Neuronal stem cell (in vitro differentiated cells): ENCODE data around the gene TRAPPC6A.

ENCODE experiments used
- DNase-seq: peaks from one replicate; pipeline ENCODE4 v3.0.0-alpha.2; 2013; ENCODE audit warnings: low spot score
- H2AFZ ChIP-seq: one replicate; pipeline ENCODE4 v1.6.1; 2013; ENCODE audit warnings: mild to moderate bottlenecking, low read length, inconsistent platforms
- H2AK5ac ChIP-seq: 2 replicates; pipeline ENCODE4 v1.6.1; 2013; ENCODE audit warnings: low read depth, mild to moderate bottlenecking, inconsistent platforms, low read length, moderate library complexity, mixed read lengths
- H2BK120ac ChIP-seq: 2 replicates; pipeline ENCODE4 v1.6.1; 2013; ENCODE audit warnings: low read depth, mild to moderate bottlenecking, inconsistent platforms, low read length, moderate library complexity, mixed read lengths
- H2BK12ac ChIP-seq: one replicate; pipeline ENCODE4 v1.6.1; 2013; ENCODE audit warnings: low read length, inconsistent platforms
- H2BK15ac ChIP-seq: 2 replicates; pipeline ENCODE4 v1.6.1; 2013; ENCODE audit warnings: mild to moderate bottlenecking, low read length, inconsistent platforms, mixed read lengths
- H2BK5ac ChIP-seq: one replicate; pipeline ENCODE4 v1.6.1; 2013; ENCODE audit warnings: inconsistent platforms, mild to moderate bottlenecking, low read length, moderate library complexity
- H3K14ac ChIP-seq: one replicate; pipeline ENCODE4 v1.6.1; 2013; ENCODE audit warnings: low read length, inconsistent platforms
- H3K18ac ChIP-seq: 2 replicates; pipeline ENCODE4 v1.6.1; 2013; ENCODE audit warnings: low read length, inconsistent platforms
- H3K23ac ChIP-seq: 2 replicates; pipeline ENCODE4 v1.6.1; 2013; ENCODE audit warnings: low read depth, mild to moderate bottlenecking, mixed read lengths, low read length, inconsistent platforms; ENCODE audit not compliant: poor library complexity
- H3K27ac ChIP-seq: replicated peaks from 3 replicates; pipeline ENCODE4 v1.5.1; 2013; ENCODE audit warnings: low read length, inconsistent platforms
- H3K27me3 ChIP-seq, 3 experiments: 2 replicates each; pipeline ENCODE4 v1.6.1; 2013; ENCODE audit warnings: low read length in 3 of 3, mild to moderate bottlenecking in 2 of 3, inconsistent platforms in 1 of 3, low read depth in 1 of 3, mixed read lengths in 1 of 3, moderate library complexity in 1 of 3; ENCODE audit not compliant: control insufficient read depth in 3 of 3, insufficient read depth in 3 of 3
- H3K36me3 ChIP-seq, 2 donors: replicated peaks in 1 of 2; 2 replicates each; pipeline ENCODE4 v1.6.1; 2013; ENCODE audit warnings: low read length in 2 of 2; ENCODE audit not compliant: control insufficient read depth in 2 of 2, insufficient read depth in 2 of 2
- H3K4ac ChIP-seq: 2 replicates; pipeline ENCODE4 v1.6.1; 2013; ENCODE audit warnings: inconsistent platforms, mild to moderate bottlenecking, low read length, moderate library complexity
- H3K4me1 ChIP-seq, 2 donors: 1 replicate in 1 of 2; 2 replicates in 1 of 2; pipeline ENCODE4 v1.6.1; 2013; ENCODE audit warnings: low read length in 2 of 2, low read depth in 1 of 2; ENCODE audit not compliant: control insufficient read depth in 2 of 2, insufficient read depth in 1 of 2
- H3K4me2 ChIP-seq: one replicate; pipeline ENCODE4 v1.6.1; 2013; ENCODE audit warnings: mild to moderate bottlenecking, low read length, inconsistent platforms; ENCODE audit not compliant: insufficient read depth, poor library complexity, severe bottlenecking
- H3K4me3 ChIP-seq, 2 donors: 2 replicates each; pipeline ENCODE4 v1.5.1; 2013; ENCODE audit warnings: low read length in 2 of 2, mild to moderate bottlenecking in 2 of 2, inconsistent platforms in 1 of 2, moderate library complexity in 1 of 2
- H3K79me1 ChIP-seq: one replicate; pipeline ENCODE4 v1.6.1; 2013; ENCODE audit warnings: low read depth, mild to moderate bottlenecking, inconsistent platforms, low read length, moderate library complexity
- H3K9ac ChIP-seq: one replicate; pipeline ENCODE4 v1.6.1; 2013; ENCODE audit warnings: mild to moderate bottlenecking, low read depth, low read length, inconsistent platforms; ENCODE audit not compliant: poor library complexity
- H3K9me3 ChIP-seq, 2 donors: replicated peaks in 1 of 2; 2 replicates each; pipeline versions ENCODE3 to v1.6.1; 2013; ENCODE audit warnings: low read length in 2 of 2, mild to moderate bottlenecking in 2 of 2, inconsistent platforms in 1 of 2, low read depth in 1 of 2, mixed read lengths in 1 of 2, moderate library complexity in 1 of 2; ENCODE audit not compliant: control insufficient read depth in 2 of 2, insufficient read depth in 1 of 2
- H4K8ac ChIP-seq: one replicate; pipeline ENCODE4 v1.6.1; 2013; ENCODE audit warnings: low read depth, mild to moderate bottlenecking, inconsistent platforms, low read length, moderate library complexity
- H4K91ac ChIP-seq: one replicate; pipeline ENCODE4 v1.6.1; 2013; ENCODE audit warnings: low read length, low read depth, mild to moderate bottlenecking, inconsistent platforms; ENCODE audit not compliant: poor library complexity
- WGBS, 2 donors: extraction: QIAGEN DNeasy Blood & Tissue Kit; methylation state at CpG; one replicate each; pipeline ENCODE4 v1.1.7; 2013; ENCODE audit warnings: missing lambda C conversion rate in 2 of 2, mixed read lengths in 1 of 2; ENCODE audit not compliant: insufficient read length in 2 of 2, insufficient replicate concordance in 1 of 2; ENCODE audit errors: extremely low coverage in 2 of 2; 5-methylcytosine and 5-hydroxymethylcytosine counted together

The TRAPPC6A gene

DNA sequence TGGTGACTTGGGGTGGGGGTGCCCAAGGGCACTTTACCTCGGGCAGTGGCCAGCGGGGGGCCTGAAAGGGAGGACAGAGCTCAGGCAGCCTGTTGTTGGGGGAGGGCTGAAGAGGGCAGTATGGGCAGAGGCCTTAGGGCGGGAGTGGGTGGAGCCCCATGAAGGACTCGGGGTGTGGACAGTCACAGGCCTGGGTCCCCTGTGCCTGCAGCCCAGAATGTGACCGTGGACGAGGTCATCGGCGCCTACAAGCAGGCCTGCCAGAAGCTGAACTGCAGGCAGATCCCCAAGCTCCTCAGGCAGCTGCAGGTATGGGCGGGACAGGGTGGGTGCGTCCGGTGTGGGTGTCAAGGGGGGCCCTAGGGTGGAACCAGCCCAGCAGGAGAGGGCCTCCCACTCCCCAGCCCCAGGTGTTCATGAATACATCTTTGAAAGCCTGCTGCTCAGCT, 39.7 kb downstream of the TRAPPC6A start:
- H3K4me1 ChIP-seq = peaks cover 13 to 19% of the 10 kb centered on the region in 2 donors
- peak overlapping the region; percentile 77 for H2BK5ac ChIP-seq
- peak overlapping the region; percentile 10 for H3K4ac ChIP-seq
- peaks cover 19 to 30% of the 10 kb centered on the region in 2 donors for H3K36me3 ChIP-seq
- H2AK5ac ChIP-seq = peak overlapping the region; percentile 58
- H3K27me3 ChIP-seq = no peaks in the 10 kb centered on the region
- no peak overlapping the region for H2AFZ ChIP-seq
- no peak overlapping the region for H2BK15ac ChIP-seq
- no peak overlapping the region for H4K8ac ChIP-seq
- H3K14ac ChIP-seq = no peak overlapping the region
- H3K79me1 ChIP-seq = peaks cover 21% of the 10 kb centered on the region
- peak overlapping the region; percentile 63 for H3K9ac ChIP-seq
- DNase-seq = no peak
- no peak overlapping the region for H2BK120ac ChIP-seq
- H2BK12ac ChIP-seq = no peak overlapping the region
- no CpG with 5 or more reads among the region's 11 CpGs for WGBS, 2 donors
- H3K4me3 ChIP-seq = no peak overlapping the region
- no peak overlapping the region for H3K4me2 ChIP-seq
- no peak overlapping the region for H4K91ac ChIP-seq
- peak overlapping the region; percentile 84 for H3K18ac ChIP-seq
- no peak overlapping the region for H3K23ac ChIP-seq
- H3K9me3 ChIP-seq = peaks cover 0 to 2% of the 10 kb centered on the region in 2 donors
- H3K27ac ChIP-seq = no peak overlapping the region

DNA sequence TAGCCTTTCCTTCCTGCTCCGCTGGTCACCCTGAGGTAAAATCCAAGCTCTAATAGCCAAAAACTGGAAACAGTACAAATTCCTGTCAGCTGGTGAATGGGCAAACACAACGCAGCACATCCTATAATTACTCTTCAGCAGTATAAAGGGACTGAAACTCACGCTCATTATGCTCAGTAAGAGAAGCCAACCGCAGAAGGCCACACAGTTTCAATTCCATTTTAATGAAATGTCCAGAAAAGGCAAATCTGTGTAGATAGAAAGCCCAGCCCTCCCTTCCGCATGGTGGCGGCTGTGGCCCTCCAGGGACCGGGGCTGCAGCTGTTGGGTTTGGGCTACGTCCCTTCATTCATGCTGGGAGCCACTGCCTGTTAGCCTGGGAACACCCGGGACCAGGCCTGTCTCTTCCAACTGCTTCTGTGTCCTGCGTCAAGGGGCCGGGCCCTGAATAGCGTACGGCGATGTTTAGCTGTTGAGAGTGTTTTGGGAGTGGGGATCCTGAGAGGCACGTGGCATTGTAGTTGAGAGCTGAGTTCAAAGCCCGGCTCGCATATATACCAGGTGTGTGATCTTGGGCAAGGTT, 40.8 kb downstream of the TRAPPC6A start:
- Histone ChIP-seq H3K27me3 (no peaks in the 10 kb centered on the region), H3K23ac (no peak overlapping the region), H2BK12ac (no peak overlapping the region), H3K18ac (peak overlapping the region; percentile 4), H3K9me3 (peaks cover 0 to 2% of the 10 kb centered on the region in 2 donors), H2BK15ac (no peak overlapping the region), H3K9ac (no peak overlapping the region), H3K27ac (no peak overlapping the region), H4K91ac (no peak overlapping the region), H3K14ac (no peak overlapping the region), H3K4me2 (no peak overlapping the region), H2BK120ac (no peak overlapping the region), H3K79me1 (peaks cover 17% of the 10 kb centered on the region), H2AK5ac (no peak overlapping the region), H2AFZ (no peak overlapping the region), H3K4me1 (peaks cover 13 to 19% of the 10 kb centered on the region in 2 donors), H3K36me3 (peaks cover 15 to 20% of the 10 kb centered on the region in 2 donors), H4K8ac (no peak overlapping the region), H2BK5ac (no peak overlapping the region), H3K4me3 (no peak overlapping the region), H3K4ac (no peak overlapping the region)
- no peak for DNase-seq
- no CpG with 5 or more reads among the region's 17 CpGs for WGBS, 2 donors

DNA sequence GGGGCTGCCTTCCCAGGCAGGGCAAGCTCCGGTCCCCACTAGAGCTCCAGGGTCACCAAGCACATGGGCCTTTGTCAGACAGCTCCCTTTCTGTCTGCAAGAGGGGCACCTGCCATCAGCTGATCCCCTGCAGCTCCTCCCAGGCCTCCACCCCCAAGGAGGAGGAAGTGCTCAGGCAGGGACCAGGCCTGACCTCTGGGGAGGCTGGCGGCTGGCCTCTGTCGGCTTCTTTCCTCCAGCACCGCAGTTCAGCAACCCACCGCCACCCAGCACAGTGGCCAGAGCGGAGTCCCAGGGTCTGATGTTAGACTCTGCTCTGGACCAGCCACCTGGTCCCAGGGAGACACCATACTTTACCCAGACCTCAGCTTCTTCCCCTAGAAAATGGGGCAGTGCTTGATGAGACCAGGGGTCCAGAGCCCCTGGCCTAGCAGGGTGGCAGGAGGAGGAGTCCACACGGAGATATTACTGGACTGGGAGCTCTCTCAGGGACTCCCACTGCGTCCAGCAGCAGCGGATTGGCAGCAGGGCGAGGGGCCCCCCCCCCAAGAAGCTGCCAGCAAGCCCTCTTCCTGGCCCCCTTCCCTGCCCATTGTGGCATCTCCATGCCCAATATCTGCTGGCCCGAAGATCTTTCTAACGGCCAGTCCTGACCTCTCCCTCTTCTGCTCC, 41.4 kb downstream of the TRAPPC6A start:
- peak overlapping the region; percentile 33 for H3K27ac ChIP-seq
- no peak overlapping the region for H2BK12ac ChIP-seq
- peaks cover 0 to 2% of the 10 kb centered on the region in 2 donors for H3K9me3 ChIP-seq
- no peak overlapping the region for H3K4me2 ChIP-seq
- no peak overlapping the region for H4K8ac ChIP-seq
- no CpG with 5 or more reads among the region's 12 CpGs for WGBS, 2 donors
- H3K23ac ChIP-seq = peak overlapping the region; percentile 27
- peak overlapping the region; percentile 62 for H3K18ac ChIP-seq
- no peak overlapping the region for H2AFZ ChIP-seq
- no peak overlapping the region for H3K4me3 ChIP-seq
- peaks cover 14% of the 10 kb centered on the region for H3K79me1 ChIP-seq
- no peak overlapping the region for H3K14ac ChIP-seq
- no peak for DNase-seq
- peaks cover 13 to 19% of the 10 kb centered on the region in 2 donors for H3K4me1 ChIP-seq
- H2BK120ac ChIP-seq = no peak overlapping the region
- H3K27me3 ChIP-seq = no peaks in the 10 kb centered on the region
- no peak overlapping the region for H2BK15ac ChIP-seq
- peak overlapping the region; percentile 66 for H3K9ac ChIP-seq
- H3K4ac ChIP-seq = no peak overlapping the region
- H4K91ac ChIP-seq = no peak overlapping the region
- peak overlapping the region; percentile 57 for H2BK5ac ChIP-seq
- H2AK5ac ChIP-seq = peak overlapping the region; percentile 90
- H3K36me3 ChIP-seq = peaks cover 11 to 13% of the 10 kb centered on the region in 2 donors

DNA sequence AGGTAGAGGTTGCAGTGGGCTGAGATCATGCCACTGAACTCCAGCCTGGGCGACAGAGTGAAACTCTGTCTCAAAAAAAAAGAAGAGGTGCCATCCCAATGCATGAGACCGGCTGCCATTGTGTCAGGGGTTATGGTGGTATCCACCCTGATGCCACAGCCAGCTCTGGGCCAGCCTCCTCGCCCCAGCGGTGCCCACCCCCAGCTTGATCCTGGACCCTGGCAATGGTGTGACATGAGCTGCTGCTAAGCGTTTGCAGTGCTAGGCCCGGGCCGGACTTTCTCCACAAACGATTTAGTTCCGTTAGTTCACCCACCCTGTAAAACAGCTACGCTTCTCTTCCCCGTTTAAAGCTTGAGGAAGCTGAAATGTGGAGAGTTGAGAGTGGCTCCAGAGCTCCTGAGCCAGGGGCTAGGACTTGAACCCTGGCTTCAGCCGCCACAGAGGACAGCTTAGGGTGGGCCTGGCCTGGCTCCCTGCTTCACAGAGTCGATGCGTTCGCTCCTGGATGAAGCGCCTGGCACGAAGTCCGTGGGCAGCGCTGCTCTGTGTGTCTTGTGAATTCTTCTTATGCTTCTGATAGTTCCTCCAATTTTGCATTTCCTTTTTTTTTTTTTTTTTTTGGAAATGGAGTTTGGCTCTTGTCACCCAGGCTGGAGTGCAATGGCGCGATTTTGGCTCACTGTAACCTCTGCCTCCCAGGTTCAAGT, 42.7 kb downstream of the TRAPPC6A start:
- Histone ChIP-seq H3K4ac (no peak overlapping the region), H2AK5ac (peak overlapping the region; percentile 41), H3K9ac (no peak overlapping the region), H3K4me1 (peaks cover 17 to 25% of the 10 kb centered on the region in 2 donors), H3K23ac (peak overlapping the region; percentile 61), H3K4me3 (no peak overlapping the region), H3K27me3 (no peaks in the 10 kb centered on the region), H2BK120ac (no peak overlapping the region), H2BK12ac (no peak overlapping the region), H3K27ac (no peak overlapping the region), H2BK5ac (peak overlapping the region; percentile 88), H2AFZ (no peak overlapping the region), H4K8ac (peak overlapping the region; percentile 99), H3K18ac (peak overlapping the region; percentile 81), H3K14ac (no peak overlapping the region), H3K36me3 (peaks cover under 1 to 4% of the 10 kb centered on the region in 2 donors), H3K9me3 (peaks cover 0 to 2% of the 10 kb centered on the region in 2 donors), H3K4me2 (no peak overlapping the region), H2BK15ac (no peak overlapping the region), H4K91ac (no peak overlapping the region), H3K79me1 (peaks cover 16% of the 10 kb centered on the region)
- no CpG with 5 or more reads among the region's 21 CpGs for WGBS, 2 donors
- no peak for DNase-seq
